Omental fat pad (tissue), 4 donors: ENCODE data around the gene ACOT13. TPM values are rescaled to one million over a fixed set of nuclear protein-coding genes. Genes with fewer than 3 reads are reported as not detected.
"Not testable (repeated sequence)": the region's sequence is repeated elsewhere in the genome, so short reads cannot be mapped to it uniquely, and the experiment has no call there.

Experiments used
- ATAC-seq: fragments of 150-250 bp; one replicate; pipeline ENCODE4 v1.9.1; 2016; ENCODE audit warnings: mild to moderate bottlenecking, moderate library complexity; ENCODE audit not compliant: low FRiP score
- DNase-seq: peaks from one replicate; pipeline ENCODE4 v3.0.0-alpha.2; 2019; ENCODE audit warnings: low spot score
- total RNA-seq, 4 donors: library from RNA; depleted of rRNA; stranded (reverse); fragments of >200 nt; gene quantifications; one replicate each; pipeline ENCODE4 v1.1.0, GENCODE V29; 2016
- TF ChIP-seq, protein P1 (sequence below), 3 donors: fragments of 450-650 bp; IDR thresholded peaks; one replicate each; pipeline ENCODE4 v1.5.1; 2016 to 2017; ENCODE audit warnings: antibody characterized with exemption in 3 of 3, mild to moderate bottlenecking in 3 of 3, moderate library complexity in 2 of 3

ACOT13 gene
- total RNA-seq, 4 donors from 2014 or later: 5.8 to 10.4 (median 7.7) TPM

DNA sequence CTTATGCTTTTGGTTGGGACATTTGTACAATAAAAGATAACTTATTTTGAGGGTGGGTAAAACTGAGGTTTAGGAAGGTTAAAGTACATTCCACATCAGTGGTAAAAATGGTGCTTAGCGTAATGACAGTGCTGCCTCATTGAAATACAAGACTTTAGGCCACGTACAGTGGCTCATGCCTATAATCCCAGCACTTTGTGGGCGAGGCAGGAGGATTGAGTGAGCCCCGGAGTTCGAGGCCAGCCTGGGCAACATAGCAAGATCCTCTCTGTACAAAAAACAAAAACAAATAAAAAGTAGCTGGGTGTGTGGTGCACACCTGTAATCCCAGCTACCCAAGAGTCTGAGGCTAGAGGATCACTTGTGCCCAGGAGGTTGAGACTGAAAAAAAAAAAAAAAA, 18.6 kb upstream of the ACOT13 start:
- DNase-seq (no peak), ATAC-seq (no peak)
- TF ChIP-seq, protein P1, sequence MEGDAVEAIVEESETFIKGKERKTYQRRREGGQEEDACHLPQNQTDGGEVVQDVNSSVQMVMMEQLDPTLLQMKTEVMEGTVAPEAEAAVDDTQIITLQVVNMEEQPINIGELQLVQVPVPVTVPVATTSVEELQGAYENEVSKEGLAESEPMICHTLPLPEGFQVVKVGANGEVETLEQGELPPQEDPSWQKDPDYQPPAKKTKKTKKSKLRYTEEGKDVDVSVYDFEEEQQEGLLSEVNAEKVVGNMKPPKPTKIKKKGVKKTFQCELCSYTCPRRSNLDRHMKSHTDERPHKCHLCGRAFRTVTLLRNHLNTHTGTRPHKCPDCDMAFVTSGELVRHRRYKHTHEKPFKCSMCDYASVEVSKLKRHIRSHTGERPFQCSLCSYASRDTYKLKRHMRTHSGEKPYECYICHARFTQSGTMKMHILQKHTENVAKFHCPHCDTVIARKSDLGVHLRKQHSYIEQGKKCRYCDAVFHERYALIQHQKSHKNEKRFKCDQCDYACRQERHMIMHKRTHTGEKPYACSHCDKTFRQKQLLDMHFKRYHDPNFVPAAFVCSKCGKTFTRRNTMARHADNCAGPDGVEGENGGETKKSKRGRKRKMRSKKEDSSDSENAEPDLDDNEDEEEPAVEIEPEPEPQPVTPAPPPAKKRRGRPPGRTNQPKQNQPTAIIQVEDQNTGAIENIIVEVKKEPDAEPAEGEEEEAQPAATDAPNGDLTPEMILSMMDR (IDR thresholded peaks at IDR 0.05): no peak

DNA sequence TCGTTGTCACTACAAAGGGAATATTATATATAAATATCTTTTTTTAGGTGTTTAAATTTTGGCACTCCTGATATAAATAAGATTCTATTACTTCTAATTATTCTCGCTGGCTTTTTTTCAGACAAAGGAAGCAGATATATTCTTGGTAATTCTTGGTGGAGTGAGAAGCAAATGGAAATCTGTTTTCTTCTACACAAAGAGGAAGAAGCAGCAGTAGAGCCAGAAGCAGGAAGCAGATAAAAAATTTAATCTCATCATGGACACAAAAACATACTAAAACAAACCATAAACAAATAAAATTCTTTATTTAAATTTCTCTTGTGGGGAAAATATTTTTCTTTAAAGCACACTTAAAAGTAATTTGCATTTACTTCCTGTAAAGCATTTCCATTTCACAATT, 17.2 kb upstream of the ACOT13 start:
- TF ChIP-seq, protein P1 (IDR thresholded peaks at IDR 0.05): no peak
- no peak for ATAC-seq
- no peak for DNase-seq

DNA sequence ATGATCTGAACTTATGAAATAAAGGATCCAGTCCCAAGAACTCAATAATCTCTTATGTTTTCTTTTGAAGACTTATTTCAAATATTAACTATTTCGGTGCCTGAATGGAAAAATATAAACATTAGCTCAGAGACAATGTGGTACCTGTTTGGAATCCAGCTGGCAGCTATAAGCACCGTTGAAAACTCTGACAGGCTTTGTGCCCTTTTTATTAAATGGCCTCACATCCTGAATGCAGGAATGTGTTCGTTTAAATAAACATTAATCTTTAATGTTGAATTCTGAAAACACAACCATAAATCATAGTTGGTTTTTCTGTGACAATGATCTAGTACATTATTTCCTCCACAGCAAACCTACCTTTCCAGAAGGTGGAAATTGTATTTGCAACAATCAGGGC, 16.5 kb upstream of the ACOT13 start:
- no peak for ATAC-seq
- DNase-seq: no peak
- TF ChIP-seq, protein P1 (IDR thresholded peaks at IDR 0.05): no peak

DNA sequence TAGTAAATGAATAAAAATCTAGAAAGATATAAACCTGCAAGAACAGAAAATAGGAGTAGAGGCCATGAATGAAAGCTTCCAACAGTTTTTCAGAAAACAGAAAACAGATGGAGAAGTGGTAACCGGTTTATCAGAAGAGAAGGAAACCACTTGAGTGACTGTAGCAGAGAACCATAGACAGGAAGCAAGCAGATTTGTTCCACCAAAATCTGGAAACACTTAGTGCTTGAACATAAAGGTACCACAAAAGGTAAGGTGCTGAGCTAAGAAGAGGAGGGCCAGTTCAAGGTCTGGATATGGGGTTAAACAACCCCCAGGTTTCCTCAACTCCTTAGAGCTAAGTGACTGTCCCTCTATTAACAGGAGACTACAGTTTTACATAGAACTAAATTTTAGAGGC, 11.7 kb upstream of the ACOT13 start:
- DNase-seq (no peak), ATAC-seq (no peak)
- TF ChIP-seq, protein P1 (IDR thresholded peaks at IDR 0.05): no peak

DNA sequence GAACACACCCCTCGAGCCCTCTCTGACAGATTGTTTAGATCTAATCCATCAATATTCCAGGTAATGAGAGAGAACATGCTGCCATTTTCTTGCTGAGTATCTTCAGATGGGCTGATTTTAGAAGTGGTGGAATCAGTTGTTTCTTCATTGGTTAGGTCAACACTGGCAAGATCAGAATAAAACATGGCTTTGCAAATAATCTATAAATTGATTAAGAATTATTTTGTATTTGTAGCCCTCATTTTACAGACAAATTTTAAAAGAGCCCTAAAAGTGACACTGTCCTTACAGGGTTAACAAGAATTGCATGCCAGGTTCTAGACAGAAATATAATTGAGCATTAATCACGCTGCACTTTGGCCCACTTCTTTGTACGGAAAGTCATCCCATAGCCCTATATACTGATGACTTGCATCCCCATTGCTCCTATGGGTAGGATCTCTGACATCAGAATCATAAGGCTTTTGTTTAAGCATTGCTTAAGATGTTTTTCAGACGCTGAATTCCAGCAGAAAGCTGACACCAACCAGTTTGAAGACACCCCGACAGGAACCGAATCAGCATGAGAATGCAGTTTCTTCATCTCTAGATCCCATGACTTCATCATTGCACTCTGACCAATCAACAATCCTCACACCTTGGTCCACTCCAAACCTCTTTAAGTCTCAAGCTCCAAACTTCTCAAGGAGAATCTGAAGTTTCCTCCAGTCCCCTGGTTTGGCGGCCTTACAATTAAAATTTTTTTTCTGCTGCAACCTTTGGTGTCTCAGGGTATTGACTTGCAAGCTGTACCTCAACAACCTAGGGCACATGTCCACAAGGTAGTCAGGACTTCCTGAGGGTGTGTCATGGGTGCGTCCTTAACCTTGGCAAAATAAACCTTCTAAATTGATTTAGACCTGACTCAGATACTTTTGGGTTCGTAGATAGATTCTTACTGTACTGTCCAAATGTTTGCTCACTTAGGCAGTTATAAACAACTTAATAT, 8.0 kb upstream of the ACOT13 start:
- TF ChIP-seq, protein P1 (IDR thresholded peaks at IDR 0.05): no peak
- DNase-seq (no peak), ATAC-seq (no peak)

DNA sequence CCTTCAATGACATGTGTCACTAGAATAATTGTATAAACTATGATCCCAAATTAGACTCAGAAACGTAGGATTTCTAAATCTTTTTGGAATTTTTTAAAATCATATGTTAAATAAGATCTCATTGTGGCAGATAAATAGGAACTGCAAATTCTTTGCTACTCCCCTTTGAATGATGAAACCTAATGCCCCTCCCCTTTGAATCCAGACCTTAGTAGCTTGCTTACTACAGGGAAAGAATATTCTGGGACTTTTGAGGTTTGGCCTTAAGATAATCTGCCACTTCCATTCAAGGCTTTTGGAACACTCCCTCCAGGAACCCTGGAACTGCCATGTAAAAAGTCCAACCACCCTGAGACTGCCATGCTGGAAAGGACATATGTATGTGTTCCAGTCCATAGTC, 7.3 kb upstream of the ACOT13 start:
- TF ChIP-seq, protein P1 (IDR thresholded peaks at IDR 0.05): no peak
- no peak for ATAC-seq
- DNase-seq: no peak

DNA sequence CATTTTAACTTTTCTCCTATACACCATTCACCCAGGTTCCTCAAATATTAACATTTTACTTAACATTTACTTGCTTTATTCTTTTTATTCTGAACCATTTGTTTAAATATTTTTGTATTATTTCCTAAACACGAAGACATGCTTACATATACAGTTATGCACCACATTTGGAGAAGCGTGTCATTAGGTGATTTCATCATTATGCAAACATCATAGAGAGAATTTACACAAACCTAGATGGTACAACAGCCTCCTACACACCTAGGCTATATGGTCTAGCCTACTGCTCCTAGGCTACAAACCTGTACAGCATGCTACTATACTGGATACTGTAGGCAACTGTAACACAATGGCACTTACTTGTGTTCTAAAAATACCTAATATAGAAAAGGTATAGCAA, 6.8 kb upstream of the ACOT13 start:
- TF ChIP-seq, protein P1 (IDR thresholded peaks at IDR 0.05): no peak
- DNase-seq (no peak), ATAC-seq (no peak)

DNA sequence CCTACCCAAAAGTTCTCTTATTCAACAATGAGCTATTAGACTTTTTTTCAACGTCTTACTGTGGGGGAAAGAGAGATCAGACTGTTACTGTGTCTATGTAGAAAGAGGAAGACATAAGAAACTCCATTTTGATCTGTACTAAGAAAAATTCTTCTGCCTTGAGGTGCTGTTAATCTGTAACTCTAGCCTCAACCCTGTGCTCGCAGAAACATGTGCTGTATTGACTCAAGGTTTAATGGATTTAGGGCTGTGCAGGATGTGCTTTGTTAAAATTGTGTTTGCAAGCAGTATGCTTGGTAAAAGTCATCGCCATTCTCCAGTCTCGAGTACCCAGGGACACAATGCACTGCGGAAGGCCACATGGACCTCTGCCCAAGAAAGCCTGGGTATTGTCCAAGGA, 5.1 kb upstream of the ACOT13 start:
- DNase-seq: not testable (repeated sequence)

More for the DNA sequence above, 5.1 kb upstream of the ACOT13 start:
- not testable (repeated sequence) for ATAC-seq
